Prostate gland (tissue), 2 donors: ENCODE measurements around the gene MRPS6.

Experiments
- CTCF ChIP-seq, 4 experiments: fragments of 200-600 bp in 2 of 4; fragments of 450-650 bp in 2 of 4; sonication (generic) in 2 of 4; IDR thresholded peaks; 1 replicate in 3 of 4; 2 replicates in 1 of 4; pipeline ENCODE4 v1.5.1; 2016 to 2019; ENCODE audit warnings: antibody characterized with exemption in 4 of 4, mild to moderate bottlenecking in 2 of 4, moderate library complexity in 2 of 4
- POLR2A ChIP-seq: fragments of 450-650 bp; IDR thresholded peaks from one replicate; pipeline ENCODE4 v1.6.1; 2016; ENCODE audit warnings: antibody characterized with exemption, mild to moderate bottlenecking
- POLR2AphosphoS5 ChIP-seq: sonication (generic); formaldehyde crosslinking; IDR thresholded peaks from one replicate; pipeline ENCODE4 v1.6.1; 2017; ENCODE audit warnings: antibody characterized with exemption

- TF ChIP-seq POLR2A: no peak
- TF ChIP-seq CTCF (IDR thresholded peaks at IDR 0.05): no peak
- TF ChIP-seq POLR2AphosphoS5: no peak
Measured at GRCh38 chr21:34094949-34095348, 21.6 kb downstream of the MRPS6 start.
